GM21786 (cell line): Measurements from ENCODE around the gene NDUFB3.
A peak's percentile ranks its signal among the peaks of the same experiment; 100 is the strongest.
"Not testable (repeated sequence)": the region's sequence is repeated elsewhere in the genome, so short reads cannot be mapped to it uniquely, and the experiment has no call there.

Source experiments
- ATAC-seq: cut with Tn5 transposase; IDR thresholded peaks from one replicate; pipeline ENCODE4 v1.9.1; 2021; ENCODE audit not compliant: unreplicated experiment

The NDUFB3 gene

GRCh38 chr2:201071479-201072200 lies at the start of gene NDUFB3, which contains the start of gene HYCC2:
Gene NDUFB3, plus strand, starts transcription at chr2:201072001. Its CDS starts 6,882 bp downstream, at chr2:201078883.
Gene HYCC2, minus strand, starts transcription at chr2:201071671. Its CDS starts 47,662 bp downstream, at chr2:201024009.
- ATAC-seq = peak; percentile 96

GRCh38 chr2:201024518-201024917 lies 47.3 kb upstream of the NDUFB3 start:
- ATAC-seq = no peak

- not testable (repeated sequence) for ATAC-seq
Measured at GRCh38 chr2:201034355-201034754, 37.4 kb upstream of the NDUFB3 start.

- not testable (repeated sequence) for ATAC-seq
Measured at GRCh38 chr2:201038361-201038760, 33.4 kb upstream of the NDUFB3 start.

GRCh38 chr2:201038855-201039254 lies 32.9 kb upstream of the NDUFB3 start:
- ATAC-seq = no peak

GRCh38 chr2:201040867-201041628 lies 30.8 kb upstream of the NDUFB3 start:
- no peak for ATAC-seq

GRCh38 chr2:201042451-201042850 lies 29.4 kb upstream of the NDUFB3 start:
- ATAC-seq = not testable (repeated sequence)

- not testable (repeated sequence) for ATAC-seq
Measured at GRCh38 chr2:201043050-201043449, 28.8 kb upstream of the NDUFB3 start.

- ATAC-seq = no peak
Measured at GRCh38 chr2:201046881-201047280, 24.9 kb upstream of the NDUFB3 start.

- ATAC-seq = no peak
Measured at GRCh38 chr2:201049455-201049854, 22.3 kb upstream of the NDUFB3 start.

GRCh38 chr2:201057087-201057521 lies 14.7 kb upstream of the NDUFB3 start:
- ATAC-seq = no peak

- ATAC-seq = no peak
Measured at GRCh38 chr2:201057715-201058248, 14.0 kb upstream of the NDUFB3 start.

GRCh38 chr2:201058914-201059313 lies 12.9 kb upstream of the NDUFB3 start:
- ATAC-seq = no peak

GRCh38 chr2:201059961-201060755 lies 11.6 kb upstream of the NDUFB3 start:
- no peak for ATAC-seq

GRCh38 chr2:201063516-201063915 lies 8.3 kb upstream of the NDUFB3 start:
- ATAC-seq = not testable (repeated sequence)

GRCh38 chr2:201064797-201065329 lies 6.9 kb upstream of the NDUFB3 start:
- ATAC-seq = no peak

- peak; percentile 8 for ATAC-seq
Measured at GRCh38 chr2:201070948-201071478, 788 bp upstream of the NDUFB3 start.

- no peak for ATAC-seq
Measured at GRCh38 chr2:201072201-201072530, 365 bp downstream of the NDUFB3 start.

GRCh38 chr2:201073071-201073470 lies 1.3 kb downstream of the NDUFB3 start:
- ATAC-seq = no peak

GRCh38 chr2:201074996-201075395 lies 3.2 kb downstream of the NDUFB3 start:
- ATAC-seq = no peak

- ATAC-seq = no peak
Measured at GRCh38 chr2:201084863-201085262, 13.1 kb downstream of the NDUFB3 start.
